Central memory CD4-positive, alpha-beta T cell (primary cell): ENCODE results near the gene LCP2.
"Not testable (repeated sequence)": the region's sequence is repeated elsewhere in the genome, so short reads cannot be mapped to it uniquely, and the experiment has no call there.

Experiments used
- DNase-seq: peaks from one replicate; pipeline ENCODE4 v3.0.0; 2022

Gene LCP2

DNA sequence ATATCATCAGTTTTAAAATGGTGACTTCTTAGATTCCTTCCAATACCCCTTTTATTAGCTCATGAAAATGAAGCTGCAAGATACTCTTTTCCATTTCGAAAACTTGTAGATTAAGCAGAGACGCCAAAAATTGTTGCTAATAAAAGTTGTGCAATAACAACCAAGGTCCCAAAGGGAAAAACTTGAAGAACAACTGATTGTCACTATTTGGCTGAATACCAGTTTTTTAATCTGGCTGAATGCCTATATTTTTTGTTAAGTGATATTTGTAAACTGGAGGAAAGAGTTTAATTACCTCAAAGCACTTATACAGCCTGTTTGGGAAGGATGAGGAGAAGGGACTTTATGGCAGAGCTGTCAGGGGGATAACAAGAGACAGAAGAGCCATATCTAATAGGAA, 50.2 kb downstream of the LCP2 start:
- no peak for DNase-seq

DNA sequence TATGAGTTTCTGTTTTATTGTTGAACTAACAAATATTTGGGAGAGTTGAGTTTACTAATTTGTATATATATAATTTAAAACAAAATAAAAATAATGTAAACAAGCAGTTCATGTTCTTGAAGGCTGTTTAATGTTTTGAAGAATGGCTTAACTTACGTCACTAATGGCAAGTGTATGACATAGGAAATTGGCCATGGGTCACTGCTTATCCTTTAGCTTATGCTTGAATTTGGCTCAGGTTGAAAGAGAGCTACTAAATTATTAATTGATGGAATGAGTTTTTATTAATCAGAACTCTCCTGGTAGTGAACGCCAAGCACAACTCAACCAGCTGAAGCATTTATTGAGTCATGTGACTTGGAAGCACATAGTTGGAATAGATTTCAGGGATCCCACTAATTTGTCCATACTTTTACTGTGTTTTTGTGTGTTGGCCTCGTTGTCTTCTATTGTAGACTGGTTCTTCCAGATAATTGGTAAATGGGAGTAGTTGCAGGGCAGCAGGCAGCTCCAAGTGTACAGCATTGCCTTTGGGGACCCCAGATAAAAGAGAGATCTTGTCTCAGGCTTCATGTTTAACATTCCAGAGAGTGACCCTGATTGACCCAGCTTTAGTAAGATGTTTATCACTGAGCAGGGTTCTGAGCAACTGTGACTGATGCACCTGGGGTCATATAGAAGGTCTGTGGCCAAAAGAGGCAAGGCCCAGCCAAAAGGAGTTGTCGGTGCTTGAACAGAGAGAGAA, 51.3 kb downstream of the LCP2 start:
- no peak for DNase-seq

DNA sequence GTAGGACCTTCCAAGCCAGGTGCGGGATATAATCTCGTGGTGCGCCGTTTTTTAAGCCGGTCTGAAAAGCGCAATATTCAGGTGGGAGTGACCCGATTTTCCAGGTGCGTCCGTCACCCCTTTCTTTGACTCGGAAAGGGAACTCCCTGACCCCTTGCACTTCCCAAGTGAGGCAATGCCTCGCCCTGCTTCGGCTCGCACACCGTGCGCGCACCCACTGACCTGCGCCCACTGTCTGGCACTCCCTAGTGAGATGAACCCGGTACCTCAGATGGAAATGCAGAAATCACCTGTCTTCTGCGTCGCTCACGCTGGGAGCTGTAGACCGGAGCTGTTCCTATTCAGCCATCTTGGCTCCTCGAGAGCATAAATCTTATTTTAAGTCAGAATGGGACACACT, 52.1 kb downstream of the LCP2 start:
- DNase-seq: not testable (repeated sequence)

DNA sequence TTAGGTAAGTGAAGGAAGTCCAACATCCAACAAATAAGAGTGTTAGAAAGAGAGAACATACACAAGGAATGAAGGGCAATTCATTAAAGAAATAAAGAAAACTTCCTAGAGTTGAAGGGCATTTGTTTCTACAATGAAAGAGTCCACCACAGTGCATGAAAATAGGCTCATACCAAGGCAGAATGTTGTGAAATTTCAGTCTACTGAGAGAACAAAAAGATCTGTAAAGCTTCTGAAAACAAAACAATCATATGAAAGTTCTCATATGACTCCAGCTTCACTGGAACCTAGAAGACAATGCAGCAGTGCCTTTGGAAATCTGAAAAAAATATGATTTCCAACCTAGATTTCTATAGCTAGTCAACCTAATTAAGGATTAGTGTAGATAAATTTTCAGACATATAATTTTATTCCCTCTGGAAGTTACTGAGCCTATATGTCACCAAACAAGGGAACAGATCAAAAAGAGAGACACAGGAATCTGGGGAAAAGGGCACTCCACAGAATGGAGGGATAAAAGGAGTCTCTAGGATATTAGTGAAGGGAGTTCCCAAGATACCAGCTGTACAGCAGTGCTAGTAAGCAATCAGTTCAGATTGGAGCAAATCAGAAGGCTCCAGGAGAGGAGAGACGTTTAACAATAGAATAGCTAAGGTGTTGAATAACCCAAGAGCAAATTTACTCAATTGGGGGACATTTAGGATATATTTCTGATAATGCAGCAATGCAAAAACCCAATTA, 59.0 kb downstream of the LCP2 start:
- no peak for DNase-seq

DNA sequence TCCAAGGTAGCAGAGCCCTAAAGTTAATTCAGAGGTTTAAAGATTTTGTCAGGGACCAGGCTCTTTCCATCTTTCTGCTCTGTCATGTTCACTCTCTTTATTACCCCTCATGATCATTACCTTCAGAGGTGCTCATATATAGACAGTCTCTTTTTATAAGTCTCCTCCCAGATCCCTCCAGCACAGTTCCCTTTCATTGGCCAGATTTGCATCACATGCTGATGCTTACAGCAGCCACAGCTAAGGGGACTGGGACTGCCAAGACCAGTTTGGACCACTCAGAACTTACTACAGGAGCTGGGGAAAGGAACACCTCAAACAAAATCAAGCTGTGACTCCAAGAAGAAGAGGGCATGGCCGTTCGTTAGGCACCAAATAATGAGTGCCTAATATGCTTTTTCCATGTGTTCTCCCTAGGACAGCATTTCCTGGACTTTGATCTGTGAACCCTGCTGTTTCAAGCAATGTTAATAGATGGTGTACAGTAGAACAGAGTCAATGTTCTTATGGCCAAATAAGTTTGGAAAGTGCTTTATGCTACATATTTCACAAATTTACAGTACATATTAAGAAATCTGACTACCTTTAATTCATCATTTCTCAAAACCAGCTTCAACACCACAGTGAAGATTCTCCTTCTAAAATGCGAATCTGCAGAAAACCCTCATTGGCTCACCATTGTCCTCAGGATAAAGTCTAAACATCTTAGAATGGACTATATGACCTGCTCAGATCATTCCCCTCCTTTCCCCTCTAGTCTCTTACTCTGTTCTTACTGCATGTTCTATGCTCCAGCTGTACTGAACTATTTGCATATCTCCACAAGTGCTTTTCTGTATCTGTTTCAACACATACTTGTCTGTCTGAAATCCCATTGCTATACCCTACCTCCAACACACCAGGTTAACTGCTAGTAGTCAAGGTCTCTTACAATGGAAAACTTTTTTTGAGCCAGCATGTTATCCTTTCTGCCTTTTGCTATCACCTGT, 61.4 kb downstream of the LCP2 start:
- no peak for DNase-seq

DNA sequence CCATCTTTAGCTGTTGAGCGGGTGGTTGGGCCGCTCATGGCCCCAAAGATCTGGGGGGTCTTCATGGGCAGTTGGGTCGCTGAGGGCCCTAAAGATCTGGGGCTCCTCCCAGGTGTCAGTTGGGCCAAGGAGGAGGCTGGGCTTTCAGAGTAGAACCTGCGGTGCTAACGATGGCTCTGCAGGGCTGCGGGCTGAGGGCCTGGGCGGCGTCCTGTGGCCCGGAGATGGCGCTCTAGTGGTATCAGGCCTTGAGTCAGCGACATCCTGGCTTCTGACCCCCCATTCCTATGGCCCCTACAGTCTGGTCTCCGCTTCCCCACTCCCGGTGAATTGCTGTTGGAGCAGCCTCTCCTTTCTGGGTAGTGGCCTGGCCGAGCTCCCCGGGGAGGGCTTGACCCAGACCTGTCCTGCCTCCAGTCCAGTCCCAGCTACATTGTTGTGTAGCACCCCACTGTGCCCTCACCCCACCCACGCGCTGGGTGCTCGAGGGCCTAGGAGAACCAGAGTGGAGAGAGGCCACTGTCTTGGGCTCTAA, 64.2 kb downstream of the LCP2 start:
- no peak for DNase-seq

DNA sequence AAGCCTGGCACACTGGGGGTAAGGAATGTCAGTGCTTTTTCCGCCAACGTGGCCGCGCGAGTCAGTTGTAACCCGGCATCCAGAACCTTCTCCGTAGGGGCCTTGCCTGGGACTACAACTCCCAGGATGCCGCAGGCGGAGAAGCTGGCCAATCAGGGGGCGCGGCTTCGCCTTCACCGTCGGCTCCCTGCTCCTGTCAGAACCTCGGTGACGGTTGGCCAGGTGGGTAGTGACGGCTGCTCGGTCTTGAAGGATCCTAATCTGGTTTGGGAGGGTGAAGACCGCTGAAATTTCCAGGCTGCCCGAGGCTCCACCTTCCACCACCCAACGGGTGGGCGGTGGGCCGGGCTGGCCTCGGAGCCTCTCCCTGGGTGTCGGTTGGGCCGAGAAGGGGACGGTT, 64.8 kb downstream of the LCP2 start, which contains the start of gene C5orf58:
Gene C5orf58, plus strand, starts transcription at position 200 of the 400 bp plus-strand sequence. CDS start 1,992 bp downstream, outside the sequence.
- no peak for DNase-seq

DNA sequence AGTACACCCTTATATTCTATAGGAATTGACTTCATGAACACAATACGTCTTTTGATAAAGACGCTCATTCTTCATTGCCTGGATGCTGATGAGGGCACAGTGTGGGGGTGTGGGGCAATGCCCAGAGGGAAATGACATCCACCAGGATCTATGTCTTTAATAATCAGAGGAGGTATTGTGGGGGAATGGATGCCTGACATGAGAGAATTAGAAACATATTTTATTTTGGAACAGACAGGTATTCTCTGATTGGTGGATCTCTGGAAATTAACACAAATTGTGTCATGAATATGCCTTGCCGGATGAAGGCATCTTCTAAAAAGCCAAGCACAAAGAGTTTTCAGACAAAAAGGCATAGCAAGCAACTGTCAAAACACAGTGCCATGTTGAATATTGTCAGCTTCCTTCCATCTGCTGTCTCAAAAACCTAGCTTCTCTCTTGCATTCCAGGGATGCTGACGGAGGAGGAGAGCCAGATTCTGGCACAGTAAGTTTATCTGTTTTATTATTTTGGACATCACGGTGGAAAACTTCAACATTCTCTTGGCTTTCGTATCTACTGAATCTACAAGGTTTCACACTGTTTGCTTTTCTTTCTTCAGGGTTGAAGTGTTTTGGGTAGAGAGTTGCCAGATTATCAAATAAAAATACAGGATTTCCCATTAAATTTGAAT, 68.7 kb downstream of the LCP2 start:
- DNase-seq: no peak

DNA sequence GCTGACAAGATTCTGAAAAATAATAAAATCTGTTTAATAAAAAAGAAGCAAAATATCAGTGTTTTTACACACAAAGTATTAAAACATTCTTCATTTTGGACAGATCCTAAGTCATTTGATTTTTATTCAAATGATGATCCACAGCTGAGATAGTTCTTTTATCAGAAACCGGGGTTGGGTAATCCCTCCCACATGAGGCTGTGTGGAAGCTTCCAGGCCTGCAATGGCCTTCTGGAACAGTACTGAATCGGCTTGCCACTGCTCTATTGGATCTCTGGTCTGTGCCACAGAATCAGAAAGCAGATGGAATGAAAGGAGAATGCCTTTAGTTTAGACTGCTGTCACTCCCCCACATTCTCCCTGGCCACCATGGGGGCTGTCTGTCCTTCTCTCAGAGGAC, 70.9 kb downstream of the LCP2 start:
- no peak for DNase-seq

DNA sequence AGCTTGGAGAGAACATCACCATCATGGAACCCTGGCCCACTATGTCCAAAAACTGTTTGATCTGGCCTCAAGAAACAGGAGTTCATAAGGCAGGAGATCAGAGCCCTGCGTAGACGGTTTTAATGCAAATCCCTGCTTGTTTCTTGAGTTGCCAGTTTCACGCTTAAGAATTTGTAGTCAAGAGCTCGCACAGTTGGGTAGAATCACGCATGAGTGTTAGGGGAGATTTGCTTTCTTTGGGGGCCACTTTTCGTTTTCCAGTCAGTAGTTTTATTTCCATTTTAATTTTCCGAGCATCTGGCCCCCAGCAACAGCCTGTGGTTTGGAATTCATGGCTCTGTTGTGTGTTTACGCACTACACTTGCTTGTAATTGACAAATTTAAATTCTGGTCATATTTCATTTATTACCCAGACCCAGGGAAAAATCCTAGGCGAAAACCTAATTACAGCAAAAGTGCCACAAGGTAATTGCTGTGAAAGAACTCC, 71.4 kb downstream of the LCP2 start:
- DNase-seq: no peak

DNA sequence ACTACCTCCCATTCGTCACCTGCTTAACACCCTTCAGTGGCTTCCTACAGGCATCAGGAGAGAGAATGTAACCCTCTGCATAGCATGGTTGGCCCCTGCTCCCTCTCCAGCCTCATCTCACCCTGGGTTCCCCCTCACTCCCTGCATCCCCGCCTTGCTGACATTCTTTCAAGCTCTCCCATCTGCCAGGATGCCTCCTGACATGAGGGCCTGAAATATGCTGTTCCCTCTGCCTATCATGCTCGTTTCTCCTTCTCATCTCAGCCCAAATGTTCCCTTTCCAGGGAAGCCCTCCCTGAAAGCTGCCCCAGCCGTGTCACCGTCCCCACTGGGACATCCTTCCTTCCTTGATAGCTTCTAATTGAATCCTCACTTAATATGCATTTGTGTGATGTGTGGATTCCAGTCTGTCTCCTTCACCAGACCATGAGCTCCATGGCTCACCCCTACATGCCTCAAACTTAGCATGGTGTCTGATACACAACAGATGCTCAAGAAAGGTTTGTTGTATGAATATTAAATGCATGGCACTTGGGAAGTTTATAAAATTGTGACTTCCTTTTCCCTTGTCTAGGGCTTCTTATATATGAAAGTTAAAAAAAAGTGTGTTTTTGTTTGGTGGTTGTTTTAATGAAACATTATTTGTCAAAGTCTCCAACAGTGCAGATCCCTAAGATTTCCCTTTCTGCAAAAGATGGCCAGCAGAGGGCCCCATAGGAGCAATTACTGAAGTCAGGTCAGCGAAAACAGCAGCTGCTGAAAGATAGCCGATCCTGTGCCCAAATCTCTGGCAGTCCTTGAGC, 72.0 kb downstream of the LCP2 start:
- DNase-seq: peak; percentile 60

DNA sequence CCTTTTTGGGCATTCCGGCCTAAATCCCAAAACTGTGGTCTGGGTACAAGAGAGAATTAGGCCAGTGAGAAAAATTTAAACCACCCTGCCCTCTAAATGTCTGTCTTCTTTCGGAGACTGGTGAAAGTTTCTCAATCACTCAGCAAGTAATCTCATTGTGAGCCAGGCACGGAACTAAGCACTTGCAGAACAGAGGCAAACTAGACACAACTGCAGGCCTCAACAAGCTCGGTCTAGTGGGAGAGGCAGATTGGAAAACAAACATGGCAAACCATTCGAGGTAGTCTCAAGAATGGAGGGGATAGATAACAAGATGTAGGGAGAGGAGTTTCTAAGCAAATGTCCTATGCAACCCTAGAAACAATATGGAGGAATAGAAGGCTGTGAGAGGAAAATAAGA, 73.7 kb downstream of the LCP2 start:
- no peak for DNase-seq

DNA sequence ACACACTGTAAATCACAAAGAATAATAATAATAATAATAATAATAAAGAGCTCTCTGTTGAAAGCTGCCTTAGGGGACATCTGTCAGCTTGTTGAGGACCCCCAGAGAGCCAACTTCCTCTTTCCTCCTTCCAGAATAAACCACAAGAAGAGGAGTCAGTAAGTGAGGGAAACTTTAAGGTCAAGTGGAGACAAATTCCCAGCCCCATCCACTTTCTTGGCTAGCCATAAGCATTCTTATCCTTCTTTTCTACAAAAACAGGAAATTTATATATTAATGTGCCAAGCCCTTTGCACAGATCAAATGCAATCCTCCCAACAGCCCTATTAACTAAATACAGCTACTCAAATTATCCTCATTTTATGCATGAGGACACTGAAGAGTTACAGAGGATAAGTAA, 74.2 kb downstream of the LCP2 start:
- no peak for DNase-seq

DNA sequence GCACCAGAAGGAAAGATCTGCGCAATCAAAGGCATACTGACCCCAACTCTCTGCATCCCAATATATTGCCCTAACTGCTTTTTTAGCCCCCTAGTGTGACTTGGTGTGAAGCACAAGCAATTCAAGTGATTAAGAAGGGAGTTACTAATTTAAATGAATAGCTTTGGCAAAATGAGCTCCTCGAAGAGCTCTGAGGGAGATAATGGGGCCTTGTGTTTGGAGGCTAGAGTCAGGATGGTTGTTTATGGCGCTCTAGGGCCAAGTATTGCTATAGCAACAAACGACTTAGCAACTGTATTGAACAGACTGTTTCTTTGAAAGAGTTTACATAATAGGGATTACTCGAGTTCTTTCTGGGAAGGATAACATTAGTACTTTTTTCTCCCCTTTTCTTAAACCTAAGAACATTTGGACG, 76.2 kb downstream of the LCP2 start:
- DNase-seq: no peak

DNA sequence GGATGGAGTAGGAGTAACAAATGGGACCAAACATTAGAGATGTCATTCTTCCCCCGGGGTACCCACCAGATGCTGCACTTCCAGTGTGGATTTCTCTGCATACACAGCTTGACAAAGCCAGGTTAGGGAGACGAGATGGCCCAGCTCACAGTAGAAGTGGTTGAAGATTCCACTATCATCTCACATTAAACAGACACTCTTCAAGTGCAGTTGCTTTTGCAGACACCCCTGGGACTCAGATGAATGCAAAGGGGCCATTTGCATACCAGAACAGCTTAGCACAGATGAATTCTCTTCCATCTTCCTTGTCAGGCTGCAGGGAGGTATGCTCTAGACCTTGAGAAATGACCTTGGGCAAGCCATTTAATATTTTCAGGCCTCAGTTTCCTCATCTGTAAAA, 77.4 kb downstream of the LCP2 start:
- DNase-seq: no peak

DNA sequence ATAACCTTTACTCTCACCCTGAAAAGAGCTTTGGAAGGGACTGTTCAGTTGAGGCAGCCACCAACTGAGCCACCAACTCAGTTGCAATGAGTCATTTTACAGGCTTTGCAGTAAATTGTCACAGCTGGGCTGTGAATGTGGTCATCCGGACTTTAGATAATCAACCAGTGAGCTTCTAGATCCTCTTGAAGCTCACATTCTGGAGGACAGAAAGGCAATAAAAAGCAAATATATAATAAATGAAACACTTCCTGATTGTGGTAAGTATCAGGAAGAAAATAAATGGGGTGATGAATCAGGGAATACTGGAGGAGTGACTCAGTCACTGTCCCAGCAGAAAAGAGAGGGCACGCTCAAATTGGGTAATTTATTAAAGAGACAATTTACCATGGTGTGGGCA, 78.0 kb downstream of the LCP2 start:
- DNase-seq: no peak

DNA sequence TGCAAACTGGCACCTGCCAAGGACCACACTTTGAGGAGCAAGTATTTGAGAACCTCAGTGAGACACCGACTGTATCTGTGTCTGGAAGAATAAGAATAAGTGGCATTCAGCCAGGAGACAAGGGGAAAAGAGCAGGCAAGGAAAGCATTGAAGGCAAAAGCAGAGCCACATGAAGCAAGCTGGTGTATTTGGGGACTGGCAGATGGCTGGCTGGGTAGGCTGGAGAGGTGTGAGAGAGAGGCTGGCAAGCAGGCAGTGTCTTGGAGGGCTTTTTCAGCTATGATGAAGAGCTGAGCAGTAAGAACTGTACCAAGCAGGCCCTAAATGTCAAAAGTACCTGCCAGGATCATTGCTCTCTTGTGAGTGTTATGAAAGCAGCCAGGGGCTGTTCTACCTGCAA, 78.9 kb downstream of the LCP2 start:
- DNase-seq: no peak

DNA sequence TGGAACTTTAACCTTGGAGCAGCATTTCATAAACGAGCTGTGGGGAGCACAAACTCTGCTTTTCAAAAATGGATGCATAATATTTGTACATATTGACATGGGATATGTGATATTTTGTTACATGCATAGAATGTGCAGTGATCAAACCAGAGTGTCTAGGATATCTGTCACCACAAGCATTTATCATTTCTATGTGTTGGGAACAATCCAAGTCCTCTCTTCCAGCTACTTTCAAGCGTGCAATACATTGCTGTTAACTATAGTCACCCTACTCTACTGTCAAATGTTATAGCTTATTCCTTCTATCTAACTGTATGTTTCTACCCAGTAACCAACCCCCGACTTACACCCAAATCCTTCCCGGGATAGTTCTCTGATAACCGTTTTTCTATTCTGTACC, 79.7 kb downstream of the LCP2 start:
- DNase-seq: no peak

DNA sequence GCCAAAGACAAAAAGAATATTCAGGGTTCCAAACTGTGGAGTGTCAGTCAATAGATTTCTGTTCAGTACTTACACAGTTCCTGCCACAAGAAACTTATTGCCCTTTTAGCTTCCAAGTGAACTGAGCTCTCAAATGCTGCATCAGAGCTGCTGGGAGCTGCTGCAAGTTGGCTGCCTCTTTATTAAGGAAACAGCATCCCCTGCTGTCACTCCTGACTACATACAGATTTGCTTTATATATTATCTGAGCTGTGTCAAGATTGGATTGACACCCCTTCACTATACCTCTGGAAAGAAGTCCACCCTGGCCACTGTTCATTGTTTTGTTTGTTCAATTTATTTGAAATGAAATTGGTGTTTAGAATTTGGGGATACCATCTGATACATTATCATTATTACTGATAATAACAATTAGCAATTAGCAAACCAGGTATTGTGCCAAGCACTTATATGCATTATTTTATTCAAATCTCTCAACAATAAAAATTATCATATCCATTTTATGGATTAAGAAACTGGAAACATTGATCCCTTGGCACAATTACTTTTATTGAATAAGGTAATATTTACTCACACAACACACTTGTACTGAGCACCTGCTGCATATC, 81.2 kb downstream of the LCP2 start:
- no peak for DNase-seq

DNA sequence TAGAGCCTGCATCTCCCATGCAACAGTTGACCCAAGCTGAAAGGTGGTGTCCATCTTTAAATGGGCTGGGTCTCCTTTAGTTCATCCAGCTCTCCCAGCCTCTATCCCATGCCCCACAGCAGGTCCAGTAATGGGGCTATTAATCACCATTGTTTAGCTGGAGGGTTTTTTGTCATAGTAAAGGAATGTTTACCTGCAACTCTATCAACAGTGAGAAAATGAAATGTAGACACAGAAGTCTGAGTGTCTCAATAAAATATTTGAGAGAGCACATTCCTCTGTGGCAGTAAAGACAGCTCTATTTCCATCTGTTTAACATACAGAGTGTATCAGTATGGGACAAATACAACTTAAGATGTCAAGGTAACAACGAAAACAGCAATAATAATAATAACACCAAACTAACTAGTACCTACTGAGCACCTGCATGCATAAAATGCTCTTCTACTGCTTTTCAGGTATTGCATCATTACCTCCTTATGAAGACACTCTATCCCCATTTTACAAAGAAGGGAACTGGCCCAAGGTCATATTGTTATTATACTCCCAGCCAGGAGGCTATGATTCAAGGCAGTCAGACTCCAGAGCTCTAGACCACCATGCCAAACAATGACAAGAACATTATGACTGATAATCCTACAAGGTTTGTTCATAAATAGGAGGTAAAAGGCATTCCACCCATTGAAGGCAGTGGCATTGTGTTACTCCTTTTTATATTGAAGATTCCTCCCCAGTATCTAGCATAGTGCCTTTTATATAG, 85.8 kb downstream of the LCP2 start:
- DNase-seq: no peak
